Activated CD8-positive, alpha-beta memory T cell treated with anti-CD3 and anti-CD28 coated beads for 1 hour (primary cell): Measurements from ENCODE around the gene MYO1F.

ENCODE experiments used
- DNase-seq, 2 donors: peaks; one replicate each; pipeline ENCODE4 v3.0.0-alpha.2; 2020; ENCODE audit warnings: low read depth in 1 of 2; ENCODE audit errors: extremely low read depth in 1 of 2

MYO1F gene

GRCh38 chr19:8473648-8474476, 103.4 kb downstream of the MYO1F start:
- no peak for DNase-seq
